Stimulated activated CD8-positive, alpha-beta memory T cell treated with anti-CD3 and anti-CD28 coated beads, Interleukin-15, amount 100 ng/mL, for 4 hours (primary cell): Measurements from ENCODE around the gene FIGNL1.

Source experiments
- DNase-seq, 2 donors: peaks; one replicate each; pipeline ENCODE4 v3.0.0-alpha.2; 2020; ENCODE audit warnings: low read depth in 2 of 2

FIGNL1 gene

DNA sequence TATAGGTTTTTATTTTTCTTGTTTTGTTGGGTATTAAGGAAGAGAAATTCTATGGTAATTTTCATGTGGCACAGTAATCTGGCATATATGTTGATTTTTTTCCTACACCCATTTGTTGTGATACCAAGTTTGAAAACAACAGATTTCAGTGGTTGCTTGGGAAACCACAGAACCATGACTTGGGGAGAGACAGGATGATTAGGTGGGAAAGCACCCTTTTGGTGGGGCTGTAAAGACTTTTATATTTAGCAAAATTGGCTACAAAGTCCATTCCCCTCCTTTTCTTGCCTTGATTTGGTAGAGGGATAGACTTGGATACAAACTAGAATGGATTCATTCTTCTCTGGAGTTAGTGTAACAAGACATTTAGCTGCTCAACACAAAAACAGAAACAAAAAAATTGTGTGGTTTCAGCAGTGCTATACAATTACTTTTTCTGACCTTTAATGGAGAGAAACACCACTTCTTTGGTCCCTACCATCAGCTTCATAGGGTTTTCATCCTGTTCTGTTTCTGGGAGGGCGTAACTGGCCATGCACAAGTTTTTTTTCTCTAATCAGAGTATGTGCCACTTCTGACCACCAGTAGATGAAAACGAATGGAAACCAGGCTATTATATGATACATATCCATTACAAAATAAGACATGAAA, 52.7 kb downstream of the FIGNL1 start:
- no peak for DNase-seq

DNA sequence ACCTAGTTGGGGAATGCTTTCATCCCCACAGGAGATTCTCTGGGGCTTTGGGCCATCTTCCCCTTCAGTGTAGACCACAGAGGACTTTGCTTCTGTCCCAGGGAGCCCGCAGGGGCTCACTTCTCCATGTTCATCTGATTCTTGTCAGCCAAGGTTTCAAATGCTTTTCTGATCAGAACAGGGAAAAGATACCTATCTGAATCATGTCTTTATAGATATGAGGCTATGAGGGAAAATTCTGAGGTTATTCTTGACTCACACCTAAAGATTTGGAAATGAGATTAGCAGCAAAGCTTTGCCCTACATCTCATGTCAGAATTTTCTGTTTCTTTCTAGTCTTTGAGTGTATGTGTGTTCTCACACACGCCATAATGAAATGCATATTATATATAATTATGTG, 53.3 kb downstream of the FIGNL1 start:
- DNase-seq, result no peak

DNA sequence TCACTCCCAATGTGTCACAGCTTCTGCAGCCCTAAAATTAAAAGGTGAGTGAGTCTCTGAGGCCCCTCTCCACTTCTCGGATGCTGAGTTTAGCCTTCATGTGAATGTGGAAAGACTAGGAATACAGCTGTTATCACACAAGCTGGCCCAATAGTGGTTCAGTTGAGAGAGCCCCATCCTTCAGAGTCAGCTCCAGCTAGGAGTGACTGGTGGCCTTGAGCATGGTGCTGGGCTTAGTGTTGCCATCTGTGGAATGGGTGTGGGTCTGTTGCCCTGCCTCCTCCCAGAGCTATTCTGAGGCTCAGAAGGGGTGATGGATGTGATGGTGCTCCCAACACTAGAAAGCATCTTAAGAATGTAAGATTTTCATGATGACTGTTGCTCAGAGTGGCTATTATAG, 55.8 kb downstream of the FIGNL1 start:
- no peak for DNase-seq
